Pulmonary artery endothelial cell (primary cell): ENCODE data around the gene NUP210. TPM values are rescaled to one million over a fixed set of nuclear protein-coding genes. Genes with fewer than 3 reads are reported as not detected.
"Not testable (repeated sequence)": the region's sequence is repeated elsewhere in the genome, so short reads cannot be mapped to it uniquely, and the experiment has no call there.

ENCODE experiments used
- DNase-seq: peaks from one replicate; pipeline ENCODE4 v3.0.0-alpha.2; 2011; ENCODE audit warnings: low read depth, low spot score
- total RNA-seq: library from RNA; depleted of rRNA; stranded (reverse); fragments of >200 nt; gene quantifications from 2 replicates; pipeline ENCODE4 v1.2.3, GENCODE V29; 2014

NUP210 gene
- total RNA-seq, 1 donor from 2014 or later = 1.1 TPM

GRCh38 chr3:13429631-13430291 is 9.6 kb upstream of the NUP210 start:
- no peak for DNase-seq

- not testable (repeated sequence) for DNase-seq
These were observed 8.6 kb upstream of the NUP210 start for GRCh38 chr3:13428678-13429077.

GRCh38 chr3:13427662-13428603 is 7.8 kb upstream of the NUP210 start:
- no peak for DNase-seq

GRCh38 chr3:13426591-13426990 is 6.5 kb upstream of the NUP210 start:
- DNase-seq = no peak

- DNase-seq = no peak
These were observed 5.6 kb upstream of the NUP210 start for GRCh38 chr3:13425689-13426088.

GRCh38 chr3:13424865-13425617 is 4.9 kb upstream of the NUP210 start:
- no peak for DNase-seq

- no peak for DNase-seq
These were observed 4.2 kb upstream of the NUP210 start for GRCh38 chr3:13424141-13424844.

- DNase-seq = no peak
These were observed 976 bp upstream of the NUP210 start for GRCh38 chr3:13420831-13421765.

GRCh38 chr3:13419505-13420044 is 547 bp downstream of the NUP210 start:
- no peak for DNase-seq

- DNase-seq = no peak
These were observed 2.8 kb downstream of the NUP210 start for GRCh38 chr3:13417166-13417947.

GRCh38 chr3:13415997-13416793 is 3.9 kb downstream of the NUP210 start:
- no peak for DNase-seq

GRCh38 chr3:13415236-13415986 is 4.7 kb downstream of the NUP210 start:
- DNase-seq = no peak

GRCh38 chr3:13414040-13414729 is 5.9 kb downstream of the NUP210 start:
- no peak for DNase-seq

- DNase-seq = no peak
These were observed 8.8 kb downstream of the NUP210 start for GRCh38 chr3:13411186-13411860.

GRCh38 chr3:13408890-13409289 is 11.2 kb downstream of the NUP210 start:
- DNase-seq = no peak

GRCh38 chr3:13407926-13408325 is 12.2 kb downstream of the NUP210 start:
- DNase-seq = no peak
